GM12892 (cell line): Measurements from ENCODE around the gene CLMN.

Source experiments
- POLR2A ChIP-seq: IDR thresholded peaks from 2 replicates; pipeline ENCODE4 v1.6.1; 2011; ENCODE audit warnings: low read depth, low read length, control low read depth
- POLR2AphosphoS5 ChIP-seq: IDR thresholded peaks from 2 replicates; pipeline ENCODE4 v1.6.1; 2011; ENCODE audit warnings: low read depth, low read length, control low read depth

DNA sequence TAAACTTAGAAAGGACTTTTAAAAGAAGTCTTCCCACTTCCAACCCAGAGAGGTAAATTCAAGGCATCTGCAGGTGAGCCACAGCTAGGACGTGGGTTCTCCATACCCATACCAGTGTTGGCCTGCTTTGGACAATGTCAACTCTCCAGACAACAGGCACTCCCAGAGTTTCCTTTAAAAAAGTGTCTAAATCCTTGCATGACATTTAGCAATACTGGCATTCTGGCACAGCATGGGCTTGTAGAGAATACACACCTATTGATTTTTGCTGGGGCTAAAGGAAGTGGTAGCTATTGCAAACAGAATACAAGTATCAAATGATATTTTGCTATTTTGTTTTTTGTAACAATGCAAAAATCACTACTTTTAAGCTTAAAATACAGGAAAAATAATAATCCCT, 136.6 kb downstream of the CLMN start:
- TF ChIP-seq POLR2AphosphoS5: no peak
- TF ChIP-seq POLR2A: no peak
